CD4-positive, alpha-beta T cell (primary cell): Measurements from ENCODE around the gene KIF17. TPM values are rescaled to one million over a fixed set of nuclear protein-coding genes. Genes with fewer than 3 reads are reported as not detected.

Experiments used
- ATAC-seq: fragments of 200-7000 bp; cut with Tn5 transposase; one replicate; pipeline ENCODE4 v1.10.0; 2022; ENCODE audit warnings: mild to moderate bottlenecking; ENCODE audit not compliant: poor library complexity
- CTCF ChIA-PET: fragments of 350-600 bp; sonication (Branson Sonifier 250); formaldehyde crosslinking; loops from one replicate; lab custom pipeline; 2021; ENCODE audit warnings: antibody characterized with exemption, inconsistent platforms; lab: Charles Lee
- POLR2A ChIA-PET: fragments of 350-600 bp; sonication (Branson Sonifier 250); formaldehyde crosslinking; loops from one replicate; lab custom pipeline; 2021; ENCODE audit warnings: antibody characterized with exemption, inconsistent platforms; lab: Charles Lee
- DNase-seq, 14 experiments: peaks; one replicate each; pipeline ENCODE4 v3.0.0-alpha.2; 2013 to 2020; ENCODE audit warnings: mixed read lengths in 2 of 14
- H3K27ac ChIP-seq, 2 donors: one replicate each; pipeline versions ENCODE4 v1.5.1 to v1.7.0; 2013; ENCODE audit warnings: low read length in 2 of 2, low read depth in 1 of 2, mild to moderate bottlenecking in 1 of 2
- H3K27me3 ChIP-seq, 2 experiments: 1 replicate in 1 of 2; 2 replicates in 1 of 2; pipeline versions ENCODE4 v1.6.1 to v1.7.0; 2013; ENCODE audit warnings: low read length in 2 of 2, control low read depth in 1 of 2, mild to moderate bottlenecking in 1 of 2, moderate library complexity in 1 of 2; ENCODE audit not compliant: insufficient read depth in 2 of 2, control insufficient read depth in 1 of 2
- H3K36me3 ChIP-seq: one replicate; pipeline ENCODE4 v1.6.1; 2013; ENCODE audit warnings: low read length, control low read depth; ENCODE audit not compliant: insufficient read depth
- H3K4me1 ChIP-seq: one replicate; pipeline ENCODE4 v1.6.1; 2013; ENCODE audit warnings: low read length, control low read depth; ENCODE audit not compliant: insufficient read depth
- H3K4me3 ChIP-seq: one replicate; pipeline ENCODE4 v1.5.1; 2013; ENCODE audit warnings: mild to moderate bottlenecking, low read length, moderate library complexity
- H3K9me3 ChIP-seq, 2 experiments: 1 replicate in 1 of 2; 2 replicates in 1 of 2; pipeline versions ENCODE4 v1.6.1 to v1.7.0; 2013; ENCODE audit warnings: low read length in 2 of 2, mild to moderate bottlenecking in 2 of 2, control low read depth in 1 of 2, moderate library complexity in 1 of 2; ENCODE audit not compliant: control insufficient read depth in 1 of 2, insufficient read depth in 1 of 2
- H3K27ac Mint-ChIP-seq: one replicate; pipeline ENCODE4 v1.8.0; 2020; ENCODE audit warnings: mixed read lengths
- H3K27me3 Mint-ChIP-seq: one replicate; pipeline ENCODE4 v1.8.0; 2021; ENCODE audit warnings: mixed read lengths
- H3K36me3 Mint-ChIP-seq: one replicate; pipeline ENCODE4 v1.8.0; 2021; ENCODE audit warnings: low read depth, mixed read lengths
- H3K4me1 Mint-ChIP-seq: one replicate; pipeline ENCODE4 v1.8.0; 2021; ENCODE audit warnings: low read depth, mixed read lengths
- H3K4me3 Mint-ChIP-seq: one replicate; pipeline ENCODE4 v1.8.0; 2020; ENCODE audit warnings: mild to moderate bottlenecking, mixed read lengths
- H3K9me3 Mint-ChIP-seq: one replicate; pipeline ENCODE4 v1.8.0; 2020; ENCODE audit warnings: mixed read lengths
- CTCF ChIP-seq: fragments of 200-600 bp; IDR thresholded peaks from one replicate; pipeline ENCODE4 v1.8.0; 2022; ENCODE audit warnings: antibody characterized with exemption, mild to moderate bottlenecking
- intact Hi-C, 2 experiments: fragments of 100-400 bp; cut with DNase I in 1 of 2; cut with micrococcal nuclease in 1 of 2; formaldehyde crosslinking; loops; one replicate each; pipeline versions ENCODE4 v1.15.1 to v1.9.0; 2023 to 2025; cut with DNase I, micrococcal nuclease
- total RNA-seq, 174 experiments: library from RNA in 2 of 174; stranded (reverse) in 2 of 174; gene quantifications; one replicate each; pipeline ENCODE4 v1.2.3 and lab custom pipeline; 2021 to 2026

Gene KIF17
- total RNA-seq, 2 experiments from 2014 or later, result not detected

GRCh38 chr1:20716232-20716631 is 1.6 kb downstream of the KIF17 start:
- Mint-ChIP-seq H3K27me3 (peaks cover 31% of the 10 kb centered on the region), H3K36me3 (no peaks in the 10 kb centered on the region), H3K9me3 (no peaks in the 10 kb centered on the region), H3K27ac (no peak overlapping the region), H3K4me3 (peak overlapping the region; percentile 78), H3K4me1 (peaks cover 13% of the 10 kb centered on the region)
- H3K4me3 ChIP-seq, result no peak overlapping the region
- peaks cover 0 to 4% of the 10 kb centered on the region in 2 experiments for H3K9me3 ChIP-seq
- no peak for ATAC-seq
- H3K27me3 ChIP-seq, result peaks cover 20 to 22% of the 10 kb centered on the region in 2 experiments
- no peak overlapping the region for H3K27ac ChIP-seq
- no peak for TF ChIP-seq CTCF
- DNase-seq, result no peak
- POLR2A ChIA-PET, result interaction anchor here (0.6 kb wide), 1 partner anchor 1206 kb away, joined by 6 read pairs; no protein-coding TSS in a partner anchor
- peaks cover 13% of the 10 kb centered on the region for H3K4me1 ChIP-seq
- no peaks in the 10 kb centered on the region for H3K36me3 ChIP-seq
- CTCF ChIA-PET, result no interaction called here
- intact Hi-C loops, result no loop called here

GRCh38 chr1:20715406-20715805 is 2.4 kb downstream of the KIF17 start:
- Mint-ChIP-seq H3K9me3 (no peaks in the 10 kb centered on the region), H3K36me3 (no peaks in the 10 kb centered on the region), H3K4me1 (peaks cover 13% of the 10 kb centered on the region), H3K27ac (no peak overlapping the region), H3K4me3 (no peak overlapping the region), H3K27me3 (peaks cover 31% of the 10 kb centered on the region)
- Histone ChIP-seq H3K9me3 (peaks cover 0 to 4% of the 10 kb centered on the region in 2 experiments), H3K27me3 (peaks cover 20 to 22% of the 10 kb centered on the region in 2 experiments), H3K27ac (no peak overlapping the region), H3K36me3 (no peaks in the 10 kb centered on the region), H3K4me3 (no peak overlapping the region), H3K4me1 (peaks cover 13% of the 10 kb centered on the region)
- intact Hi-C loops, result no loop called here
- TF ChIP-seq CTCF, result no peak
- CTCF ChIA-PET, result no interaction called here
- ATAC-seq (no peak), DNase-seq (no peak)
- POLR2A ChIA-PET, result no interaction called here

GRCh38 chr1:20713440-20713839 is 4.4 kb downstream of the KIF17 start:
- no peak overlapping the region for H3K27ac ChIP-seq
- peaks cover 0 to 9% of the 10 kb centered on the region in 2 experiments for H3K9me3 ChIP-seq
- DNase-seq (no peak), ATAC-seq (no peak)
- no peak overlapping the region for H3K4me3 ChIP-seq
- H3K36me3 ChIP-seq, result no peaks in the 10 kb centered on the region
- peaks cover 9% of the 10 kb centered on the region for H3K4me1 Mint-ChIP-seq
- H3K4me1 ChIP-seq, result peaks cover 13% of the 10 kb centered on the region
- intact Hi-C loops, result no loop called here
- no peak overlapping the region for H3K27ac Mint-ChIP-seq
- peaks cover 20 to 22% of the 10 kb centered on the region in 2 experiments for H3K27me3 ChIP-seq
- H3K9me3 Mint-ChIP-seq, result no peaks in the 10 kb centered on the region
- no peak for TF ChIP-seq CTCF
- H3K36me3 Mint-ChIP-seq, result no peaks in the 10 kb centered on the region
- H3K27me3 Mint-ChIP-seq, result peaks cover 26% of the 10 kb centered on the region
- no peak overlapping the region for H3K4me3 Mint-ChIP-seq
- ChIA-PET POLR2A (no interaction called here), CTCF (no interaction called here)
